Measurements from ENCODE around the gene UBTD2.

The UBTD2 gene

DNA sequence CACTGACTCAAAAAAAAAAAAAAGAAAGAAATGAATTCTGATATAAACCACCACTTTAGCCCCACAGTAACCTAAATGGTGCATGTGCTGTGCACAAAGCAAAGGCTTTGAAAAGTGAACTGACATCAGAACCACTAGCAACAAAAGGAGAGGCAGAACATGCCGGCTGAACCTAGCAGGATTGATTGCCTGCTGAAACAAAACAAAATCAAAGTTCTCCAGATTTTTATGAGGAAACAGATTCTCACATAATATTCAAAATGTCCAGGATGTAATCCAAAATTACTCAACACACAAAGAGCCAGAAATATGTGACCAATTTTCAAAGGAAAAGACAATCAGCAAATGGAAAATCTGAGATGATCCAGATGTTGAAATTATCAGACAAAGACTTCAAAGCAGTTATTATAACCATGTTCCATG, 37.9 kb downstream of the UBTD2 start:
- TF ChIP-seq EZH2phosphoT487 (IDR thresholded peaks at IDR 0.05; ENCODE audit: low read depth): no peak
- TF ChIP-seq, protein P1, sequence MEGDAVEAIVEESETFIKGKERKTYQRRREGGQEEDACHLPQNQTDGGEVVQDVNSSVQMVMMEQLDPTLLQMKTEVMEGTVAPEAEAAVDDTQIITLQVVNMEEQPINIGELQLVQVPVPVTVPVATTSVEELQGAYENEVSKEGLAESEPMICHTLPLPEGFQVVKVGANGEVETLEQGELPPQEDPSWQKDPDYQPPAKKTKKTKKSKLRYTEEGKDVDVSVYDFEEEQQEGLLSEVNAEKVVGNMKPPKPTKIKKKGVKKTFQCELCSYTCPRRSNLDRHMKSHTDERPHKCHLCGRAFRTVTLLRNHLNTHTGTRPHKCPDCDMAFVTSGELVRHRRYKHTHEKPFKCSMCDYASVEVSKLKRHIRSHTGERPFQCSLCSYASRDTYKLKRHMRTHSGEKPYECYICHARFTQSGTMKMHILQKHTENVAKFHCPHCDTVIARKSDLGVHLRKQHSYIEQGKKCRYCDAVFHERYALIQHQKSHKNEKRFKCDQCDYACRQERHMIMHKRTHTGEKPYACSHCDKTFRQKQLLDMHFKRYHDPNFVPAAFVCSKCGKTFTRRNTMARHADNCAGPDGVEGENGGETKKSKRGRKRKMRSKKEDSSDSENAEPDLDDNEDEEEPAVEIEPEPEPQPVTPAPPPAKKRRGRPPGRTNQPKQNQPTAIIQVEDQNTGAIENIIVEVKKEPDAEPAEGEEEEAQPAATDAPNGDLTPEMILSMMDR (IDR thresholded peaks at IDR 0.05; ENCODE audit: low read depth, low read length): no peak
- H3K27me3 ChIP-seq (ENCODE audit: low read depth, low read length): no peaks in the 10 kb centered on the region
- no peaks in the 10 kb centered on the region for H3K36me3 ChIP-seq (replicated peaks; ENCODE audit: low read depth, low read length)
- H3K4me3 ChIP-seq (ENCODE audit: low read length): no peak overlapping the region
- no peak overlapping the region for H2AFZ ChIP-seq (ENCODE audit: low read depth, low read length)
- H3K9me3 ChIP-seq (ENCODE audit: insufficient read depth, low read length): no peaks in the 10 kb centered on the region
- H3K4me1 ChIP-seq (ENCODE audit: low read length): no peaks in the 10 kb centered on the region
- no peak overlapping the region for H3K4me2 ChIP-seq (ENCODE audit: low read length)
- H3K27ac ChIP-seq (ENCODE audit: low read length): no peak overlapping the region
- H4K20me1 ChIP-seq (ENCODE audit: insufficient read depth, low read length): peaks cover 3% of the 10 kb centered on the region
- H3K9ac ChIP-seq (ENCODE audit: low read length): no peak overlapping the region
- H3K79me2 ChIP-seq (ENCODE audit: low read length): peaks cover 19% of the 10 kb centered on the region

DNA sequence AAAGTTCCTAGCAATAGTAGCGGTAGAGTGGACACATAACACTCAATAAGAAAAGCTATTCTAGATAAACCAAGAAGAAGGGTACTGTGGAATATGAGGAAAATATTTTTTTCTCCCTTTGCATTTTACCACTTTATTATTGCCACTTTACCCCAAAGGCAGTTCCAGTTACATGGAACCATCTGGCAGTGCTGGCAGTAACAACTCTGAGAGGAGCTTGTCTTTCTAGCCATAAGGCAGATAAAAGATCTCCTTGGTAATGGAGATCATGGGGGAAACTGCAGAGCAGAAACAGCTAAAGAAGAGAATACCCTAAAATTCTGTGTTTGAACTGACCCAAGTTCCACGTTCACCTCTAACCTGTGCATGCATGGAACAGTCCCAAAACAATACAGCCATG, 38.5 kb downstream of the UBTD2 start:
- H2AFZ ChIP-seq (ENCODE audit: low read depth, low read length): no peak overlapping the region
- H3K27me3 ChIP-seq (ENCODE audit: low read depth, low read length): no peaks in the 10 kb centered on the region
- H4K20me1 ChIP-seq (ENCODE audit: insufficient read depth, low read length): peaks cover 3% of the 10 kb centered on the region
- H3K4me3 ChIP-seq (ENCODE audit: low read length): no peak overlapping the region
- H3K36me3 ChIP-seq (replicated peaks; ENCODE audit: low read depth, low read length): no peaks in the 10 kb centered on the region
- H3K4me1 ChIP-seq (ENCODE audit: low read length): no peaks in the 10 kb centered on the region
- H3K9me3 ChIP-seq (ENCODE audit: insufficient read depth, low read length): no peaks in the 10 kb centered on the region
- no peak overlapping the region for H3K4me2 ChIP-seq (ENCODE audit: low read length)
- no peak for TF ChIP-seq EZH2phosphoT487 (IDR thresholded peaks at IDR 0.05; ENCODE audit: low read depth)
- TF ChIP-seq, protein P1 (IDR thresholded peaks at IDR 0.05; ENCODE audit: low read depth, low read length): no peak
- no peak overlapping the region for H3K27ac ChIP-seq (ENCODE audit: low read length)
- peaks cover 19% of the 10 kb centered on the region for H3K79me2 ChIP-seq (ENCODE audit: low read length)
- H3K9ac ChIP-seq (ENCODE audit: low read length): no peak overlapping the region

DNA sequence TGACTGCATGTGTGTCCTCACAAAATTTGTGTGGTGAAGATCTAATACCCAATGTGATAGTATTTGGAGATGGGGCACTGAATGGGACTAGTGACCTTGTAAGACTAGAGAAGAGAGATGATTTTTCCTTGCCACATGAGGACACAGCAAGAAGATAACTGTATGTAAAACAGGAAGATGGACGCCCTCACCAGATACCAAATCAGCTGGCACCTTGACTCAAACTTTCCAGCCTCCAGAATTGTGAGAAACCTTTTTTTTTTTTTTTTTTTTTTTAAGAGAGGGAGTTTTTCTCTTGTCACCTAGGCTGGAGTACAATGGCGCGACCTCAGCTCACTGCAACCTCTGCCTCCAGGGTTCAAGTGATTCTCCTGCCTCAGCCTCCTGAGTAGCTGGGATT, 40.3 kb downstream of the UBTD2 start:
- no peak overlapping the region for H3K27ac ChIP-seq (ENCODE audit: low read length)
- H3K9me3 ChIP-seq (ENCODE audit: insufficient read depth, low read length): no peaks in the 10 kb centered on the region
- H4K20me1 ChIP-seq (ENCODE audit: insufficient read depth, low read length): peaks cover 3% of the 10 kb centered on the region; the same call in 1 of the 2 replicates
- H2AFZ ChIP-seq (ENCODE audit: low read depth, low read length): no peak overlapping the region
- no peak overlapping the region for H3K4me2 ChIP-seq (ENCODE audit: low read length)
- no peaks in the 10 kb centered on the region for H3K36me3 ChIP-seq (replicated peaks; ENCODE audit: low read depth, low read length)
- TF ChIP-seq EZH2phosphoT487 (IDR thresholded peaks at IDR 0.05; ENCODE audit: low read depth): no peak
- TF ChIP-seq, protein P1 (IDR thresholded peaks at IDR 0.05; ENCODE audit: low read depth, low read length): no peak
- no peaks in the 10 kb centered on the region for H3K4me1 ChIP-seq (ENCODE audit: low read length)
- no peak overlapping the region for H3K9ac ChIP-seq (ENCODE audit: low read length)
- H3K4me3 ChIP-seq (ENCODE audit: low read length): no peak overlapping the region
- H3K79me2 ChIP-seq (ENCODE audit: low read length): peaks cover 19% of the 10 kb centered on the region
- no peaks in the 10 kb centered on the region for H3K27me3 ChIP-seq (ENCODE audit: low read depth, low read length)

DNA sequence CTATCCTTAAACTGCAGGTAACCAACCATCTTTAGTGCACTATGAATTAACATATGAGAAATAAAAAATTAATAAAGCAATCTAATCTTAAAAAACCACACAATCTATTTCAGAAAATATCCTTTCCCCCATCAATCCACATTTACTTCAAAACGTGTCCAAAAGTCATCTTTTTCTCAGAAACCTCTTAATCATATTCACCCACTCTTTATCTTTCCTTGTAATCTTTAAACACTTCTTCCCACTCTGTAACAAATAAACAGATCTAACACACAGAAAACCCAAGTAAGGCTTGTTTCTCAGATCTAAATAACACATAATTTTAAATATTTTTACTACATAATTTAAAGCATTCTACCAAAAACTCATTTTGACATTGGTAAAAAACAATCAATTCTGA, 45.2 kb downstream of the UBTD2 start:
- Histone ChIP-seq H4K20me1 (ENCODE audit: insufficient read depth, low read length) (peaks cover 22% of the 10 kb centered on the region), H3K4me1 (ENCODE audit: low read length) (peaks cover 22% of the 10 kb centered on the region)

More for the DNA sequence above, 45.2 kb downstream of the UBTD2 start:
- H3K4me3 ChIP-seq (ENCODE audit: low read length): no peak overlapping the region
- H3K27ac ChIP-seq (ENCODE audit: low read length): no peak overlapping the region
- no peak overlapping the region for H3K4me2 ChIP-seq (ENCODE audit: low read length)
- H3K36me3 ChIP-seq (replicated peaks; ENCODE audit: low read depth, low read length): no peaks in the 10 kb centered on the region
- TF ChIP-seq, protein P1 (IDR thresholded peaks at IDR 0.05; ENCODE audit: low read depth, low read length): no peak
- no peak for TF ChIP-seq EZH2phosphoT487 (IDR thresholded peaks at IDR 0.05; ENCODE audit: low read depth)
- H3K9me3 ChIP-seq (ENCODE audit: insufficient read depth, low read length): no peaks in the 10 kb centered on the region
- H3K79me2 ChIP-seq (ENCODE audit: low read length): peaks cover 20% of the 10 kb centered on the region; the same call in 1 of the 2 replicates
- H3K9ac ChIP-seq (ENCODE audit: low read length): no peak overlapping the region
- H3K27me3 ChIP-seq (ENCODE audit: low read depth, low read length): no peaks in the 10 kb centered on the region
- no peak overlapping the region for H2AFZ ChIP-seq (ENCODE audit: low read depth, low read length)
